ENCODE results near the gene C8G. TPM values are rescaled to one million over a fixed set of nuclear protein-coding genes. Genes with fewer than 3 reads are reported as not detected.

The C8G gene
- total and polyA plus RNA-seq, 2 of the 13 experiments (the other 11 are each of a cell fraction or from before 2014, with no cell fraction given) = 4.9 to 12.8 TPM

DNA sequence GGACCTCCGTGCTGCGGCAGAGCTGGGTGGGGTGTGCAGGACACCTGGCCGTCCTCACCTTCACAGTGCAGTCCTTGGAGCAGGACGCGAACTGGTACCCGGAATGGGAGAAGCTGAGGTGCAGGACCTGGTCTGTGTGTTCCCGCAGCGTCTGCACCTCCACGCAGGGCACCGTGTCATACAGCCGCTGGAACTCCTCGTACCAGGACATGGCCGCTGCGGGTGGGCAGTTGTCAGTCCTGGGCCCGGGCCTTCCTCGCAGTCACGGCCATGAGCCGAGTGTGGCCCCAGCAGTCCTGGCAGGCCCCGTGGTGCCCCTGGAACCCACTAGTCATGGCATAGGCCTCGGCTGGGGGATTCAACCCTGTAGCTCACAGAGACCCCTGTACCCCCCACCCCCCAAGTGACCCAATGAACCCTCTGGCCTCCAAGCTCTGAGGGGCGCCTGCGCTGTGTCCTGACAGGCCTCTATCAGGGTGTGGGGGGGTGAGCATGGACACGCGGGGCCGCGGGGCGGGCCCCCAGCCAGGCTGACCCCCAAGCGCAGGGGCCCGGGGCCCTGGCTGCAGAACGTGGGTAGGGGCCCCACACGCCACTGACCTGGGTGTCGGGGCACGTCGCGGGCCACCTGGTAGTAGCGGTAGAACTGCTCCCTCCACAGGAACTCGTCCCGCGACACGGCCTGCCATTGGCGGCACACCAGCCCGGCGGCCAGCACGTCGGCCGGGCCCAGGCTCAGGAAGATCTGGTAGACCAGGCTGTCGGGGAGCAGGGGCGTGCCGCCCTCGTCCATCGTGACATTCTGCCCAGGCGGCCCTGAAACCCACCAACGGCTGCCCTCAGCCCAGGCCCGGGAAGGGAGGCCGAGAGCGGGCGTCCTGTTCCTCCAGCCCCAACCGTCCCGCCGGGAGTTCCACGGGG, 1.5 kb upstream of the C8G start (continued):
- TF ChIP-seq, protein P1, sequence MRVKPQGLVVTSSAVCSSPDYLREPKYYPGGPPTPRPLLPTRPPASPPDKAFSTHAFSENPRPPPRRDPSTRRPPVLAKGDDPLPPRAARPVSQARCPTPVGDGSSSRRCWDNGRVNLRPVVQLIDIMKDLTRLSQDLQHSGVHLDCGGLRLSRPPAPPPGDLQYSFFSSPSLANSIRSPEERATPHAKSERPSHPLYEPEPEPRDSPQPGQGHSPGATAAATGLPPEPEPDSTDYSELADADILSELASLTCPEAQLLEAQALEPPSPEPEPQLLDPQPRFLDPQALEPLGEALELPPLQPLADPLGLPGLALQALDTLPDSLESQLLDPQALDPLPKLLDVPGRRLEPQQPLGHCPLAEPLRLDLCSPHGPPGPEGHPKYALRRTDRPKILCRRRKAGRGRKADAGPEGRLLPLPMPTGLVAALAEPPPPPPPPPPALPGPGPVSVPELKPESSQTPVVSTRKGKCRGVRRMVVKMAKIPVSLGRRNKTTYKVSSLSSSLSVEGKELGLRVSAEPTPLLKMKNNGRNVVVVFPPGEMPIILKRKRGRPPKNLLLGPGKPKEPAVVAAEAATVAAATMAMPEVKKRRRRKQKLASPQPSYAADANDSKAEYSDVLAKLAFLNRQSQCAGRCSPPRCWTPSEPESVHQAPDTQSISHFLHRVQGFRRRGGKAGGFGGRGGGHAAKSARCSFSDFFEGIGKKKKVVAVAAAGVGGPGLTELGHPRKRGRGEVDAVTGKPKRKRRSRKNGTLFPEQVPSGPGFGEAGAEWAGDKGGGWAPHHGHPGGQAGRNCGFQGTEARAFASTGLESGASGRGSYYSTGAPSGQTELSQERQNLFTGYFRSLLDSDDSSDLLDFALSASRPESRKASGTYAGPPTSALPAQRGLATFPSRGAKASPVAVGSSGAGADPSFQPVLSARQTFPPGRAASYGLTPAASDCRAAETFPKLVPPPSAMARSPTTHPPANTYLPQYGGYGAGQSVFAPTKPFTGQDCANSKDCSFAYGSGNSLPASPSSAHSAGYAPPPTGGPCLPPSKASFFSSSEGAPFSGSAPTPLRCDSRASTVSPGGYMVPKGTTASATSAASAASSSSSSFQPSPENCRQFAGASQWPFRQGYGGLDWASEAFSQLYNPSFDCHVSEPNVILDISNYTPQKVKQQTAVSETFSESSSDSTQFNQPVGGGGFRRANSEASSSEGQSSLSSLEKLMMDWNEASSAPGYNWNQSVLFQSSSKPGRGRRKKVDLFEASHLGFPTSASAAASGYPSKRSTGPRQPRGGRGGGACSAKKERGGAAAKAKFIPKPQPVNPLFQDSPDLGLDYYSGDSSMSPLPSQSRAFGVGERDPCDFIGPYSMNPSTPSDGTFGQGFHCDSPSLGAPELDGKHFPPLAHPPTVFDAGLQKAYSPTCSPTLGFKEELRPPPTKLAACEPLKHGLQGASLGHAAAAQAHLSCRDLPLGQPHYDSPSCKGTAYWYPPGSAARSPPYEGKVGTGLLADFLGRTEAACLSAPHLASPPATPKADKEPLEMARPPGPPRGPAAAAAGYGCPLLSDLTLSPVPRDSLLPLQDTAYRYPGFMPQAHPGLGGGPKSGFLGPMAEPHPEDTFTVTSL (CRISPR knock-in tag; IDR thresholded peaks at IDR 0.05; ENCODE audit: borderline replicate concordance) = no peak
- TF ChIP-seq ZNF468 (CRISPR knock-in tag; IDR thresholded peaks at IDR 0.05) = no peak
- TF ChIP-seq NFE2L2 (IDR thresholded peaks at IDR 0.05; ENCODE audit: low read length) = no peak
- TF ChIP-seq MYPOP (CRISPR knock-in tag; IDR thresholded peaks at IDR 0.05) = no peak
- no peak for TF ChIP-seq ZNF788 (CRISPR knock-in tag; IDR thresholded peaks at IDR 0.05; ENCODE audit: borderline replicate concordance)
- TF ChIP-seq ZNF737 (CRISPR knock-in tag; IDR thresholded peaks at IDR 0.05; ENCODE audit: borderline replicate concordance) = no peak
- TF ChIP-seq MEIS1 (CRISPR knock-in tag; IDR thresholded peaks at IDR 0.05; ENCODE audit: borderline replicate concordance) = no peak; the same call in 1 of the 2 replicates
- 0 out of 2 replicates have a peak, but pooled peaks have one; percentile 20 for TF ChIP-seq PRDM15 (CRISPR knock-in tag; IDR thresholded peaks at IDR 0.05)
- no peak for TF ChIP-seq ZNF263 (CRISPR knock-in tag; IDR thresholded peaks at IDR 0.05)
- TF ChIP-seq, protein P2, sequence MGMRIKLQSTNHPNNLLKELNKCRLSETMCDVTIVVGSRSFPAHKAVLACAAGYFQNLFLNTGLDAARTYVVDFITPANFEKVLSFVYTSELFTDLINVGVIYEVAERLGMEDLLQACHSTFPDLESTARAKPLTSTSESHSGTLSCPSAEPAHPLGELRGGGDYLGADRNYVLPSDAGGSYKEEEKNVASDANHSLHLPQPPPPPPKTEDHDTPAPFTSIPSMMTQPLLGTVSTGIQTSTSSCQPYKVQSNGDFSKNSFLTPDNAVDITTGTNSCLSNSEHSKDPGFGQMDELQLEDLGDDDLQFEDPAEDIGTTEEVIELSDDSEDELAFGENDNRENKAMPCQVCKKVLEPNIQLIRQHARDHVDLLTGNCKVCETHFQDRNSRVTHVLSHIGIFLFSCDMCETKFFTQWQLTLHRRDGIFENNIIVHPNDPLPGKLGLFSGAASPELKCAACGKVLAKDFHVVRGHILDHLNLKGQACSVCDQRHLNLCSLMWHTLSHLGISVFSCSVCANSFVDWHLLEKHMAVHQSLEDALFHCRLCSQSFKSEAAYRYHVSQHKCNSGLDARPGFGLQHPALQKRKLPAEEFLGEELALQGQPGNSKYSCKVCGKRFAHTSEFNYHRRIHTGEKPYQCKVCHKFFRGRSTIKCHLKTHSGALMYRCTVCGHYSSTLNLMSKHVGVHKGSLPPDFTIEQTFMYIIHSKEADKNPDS (CRISPR knock-in tag; IDR thresholded peaks at IDR 0.05) = no peak
- TF ChIP-seq ZNF790 (CRISPR knock-in tag; IDR thresholded peaks at IDR 0.05; ENCODE audit: borderline replicate concordance) = 0 out of 2 replicates have a peak, but pooled peaks have one; percentile 25
- TF ChIP-seq ETS1 (CRISPR knock-in tag; IDR thresholded peaks at IDR 0.05) = 0 out of 2 replicates have a peak, but pooled peaks have one; percentile 24
